ENCODE measurements around the gene NDRG3.

Gene NDRG3

GRCh38 chr20:36744243-36744642, 1.6 kb downstream of the NDRG3 start:
- Histone ChIP-seq H3K4me1 (ENCODE audit: insufficient read depth, low read length) (no peaks in the 10 kb centered on the region), H3K9me3 (ENCODE audit: control insufficient read depth, insufficient read depth, low read length) (no peaks in the 10 kb centered on the region), H3K9ac (ENCODE audit: low read depth, low read length) (no peak overlapping the region; the same call in 1 of the 2 replicates), H3K36me3 (ENCODE audit: insufficient read depth, low read length) (no peaks in the 10 kb centered on the region)

- H3K9ac ChIP-seq (ENCODE audit: low read depth, low read length), result no peak overlapping the region
- H3K4me1 ChIP-seq (ENCODE audit: insufficient read depth, low read length), result no peaks in the 10 kb centered on the region
- no peaks in the 10 kb centered on the region for H3K36me3 ChIP-seq (ENCODE audit: insufficient read depth, low read length)
Measured at GRCh38 chr20:36742558-36742957, 3.3 kb downstream of the NDRG3 start.

GRCh38 chr20:36741072-36741471, 4.8 kb downstream of the NDRG3 start:
- no peaks in the 10 kb centered on the region for H3K36me3 ChIP-seq (ENCODE audit: insufficient read depth, low read length)
- H3K4me1 ChIP-seq (ENCODE audit: insufficient read depth, low read length), result 0 out of 2 replicates have a peak, but pooled peaks cover 3% of the 10 kb centered on the region
- no peak overlapping the region for H3K9ac ChIP-seq (ENCODE audit: low read depth, low read length)
- no peaks in the 10 kb centered on the region for H3K9me3 ChIP-seq (ENCODE audit: control insufficient read depth, insufficient read depth, low read length)

More at GRCh38 chr20:36742558-36742957, 3.3 kb downstream of the NDRG3 start:
- no peaks in the 10 kb centered on the region for H3K9me3 ChIP-seq (ENCODE audit: control insufficient read depth, insufficient read depth, low read length)

GRCh38 chr20:36737183-36737499, 8.7 kb downstream of the NDRG3 start:
- peaks cover 15% of the 10 kb centered on the region; the same call in 1 of the 2 replicates for H3K4me1 ChIP-seq (ENCODE audit: insufficient read depth, low read length)
- no peak overlapping the region for H3K9ac ChIP-seq (ENCODE audit: low read depth, low read length)
- no peaks in the 10 kb centered on the region for H3K36me3 ChIP-seq (ENCODE audit: insufficient read depth, low read length)
- no peaks in the 10 kb centered on the region for H3K9me3 ChIP-seq (ENCODE audit: control insufficient read depth, insufficient read depth, low read length)

GRCh38 chr20:36736451-36737182, 9.3 kb downstream of the NDRG3 start:
- H3K9me3 ChIP-seq (ENCODE audit: control insufficient read depth, insufficient read depth, low read length), result no peaks in the 10 kb centered on the region
- H3K36me3 ChIP-seq (ENCODE audit: insufficient read depth, low read length), result no peaks in the 10 kb centered on the region
- H3K9ac ChIP-seq (ENCODE audit: low read depth, low read length), result no peak overlapping the region
- H3K4me1 ChIP-seq (ENCODE audit: insufficient read depth, low read length), result peaks cover 15% of the 10 kb centered on the region; the same call in 1 of the 2 replicates

GRCh38 chr20:36732456-36732855, 13.4 kb downstream of the NDRG3 start:
- Histone ChIP-seq H3K4me1 (ENCODE audit: insufficient read depth, low read length) (peaks cover 20% of the 10 kb centered on the region), H3K9ac (ENCODE audit: low read depth, low read length) (no peak overlapping the region), H3K9me3 (ENCODE audit: control insufficient read depth, insufficient read depth, low read length) (no peaks in the 10 kb centered on the region), H3K36me3 (ENCODE audit: insufficient read depth, low read length) (no peaks in the 10 kb centered on the region)

GRCh38 chr20:36728986-36729385, 16.9 kb downstream of the NDRG3 start:
- Histone ChIP-seq H3K9me3 (ENCODE audit: control insufficient read depth, insufficient read depth, low read length) (no peaks in the 10 kb centered on the region), H3K9ac (ENCODE audit: low read depth, low read length) (no peak overlapping the region), H3K4me1 (ENCODE audit: insufficient read depth, low read length) (peaks cover 13% of the 10 kb centered on the region), H3K36me3 (ENCODE audit: insufficient read depth, low read length) (no peaks in the 10 kb centered on the region)

GRCh38 chr20:36726168-36726567, 19.7 kb downstream of the NDRG3 start:
- H3K4me1 ChIP-seq (ENCODE audit: insufficient read depth, low read length), result peaks cover 5% of the 10 kb centered on the region
- H3K9ac ChIP-seq (ENCODE audit: low read depth, low read length), result no peak overlapping the region
- H3K9me3 ChIP-seq (ENCODE audit: control insufficient read depth, insufficient read depth, low read length), result no peaks in the 10 kb centered on the region
- no peaks in the 10 kb centered on the region for H3K36me3 ChIP-seq (ENCODE audit: insufficient read depth, low read length)

- no peaks in the 10 kb centered on the region for H3K4me1 ChIP-seq (ENCODE audit: insufficient read depth, low read length)
- H3K9ac ChIP-seq (ENCODE audit: low read depth, low read length), result no peak overlapping the region
- no peaks in the 10 kb centered on the region for H3K36me3 ChIP-seq (ENCODE audit: insufficient read depth, low read length)
- no peaks in the 10 kb centered on the region for H3K9me3 ChIP-seq (ENCODE audit: control insufficient read depth, insufficient read depth, low read length)
Measured at GRCh38 chr20:36720510-36720909, 25.4 kb downstream of the NDRG3 start.

- Histone ChIP-seq H3K9me3 (ENCODE audit: control insufficient read depth, insufficient read depth, low read length) (no peaks in the 10 kb centered on the region), H3K4me1 (ENCODE audit: insufficient read depth, low read length) (no peaks in the 10 kb centered on the region), H3K9ac (ENCODE audit: low read depth, low read length) (no peak overlapping the region), H3K36me3 (ENCODE audit: insufficient read depth, low read length) (no peaks in the 10 kb centered on the region)
Measured at GRCh38 chr20:36717657-36718056, 28.2 kb downstream of the NDRG3 start.

GRCh38 chr20:36717021-36717420, 28.9 kb downstream of the NDRG3 start:
- H3K4me1 ChIP-seq (ENCODE audit: insufficient read depth, low read length), result no peaks in the 10 kb centered on the region
- no peaks in the 10 kb centered on the region for H3K36me3 ChIP-seq (ENCODE audit: insufficient read depth, low read length)
- no peak overlapping the region for H3K9ac ChIP-seq (ENCODE audit: low read depth, low read length)
- no peaks in the 10 kb centered on the region for H3K9me3 ChIP-seq (ENCODE audit: control insufficient read depth, insufficient read depth, low read length)

GRCh38 chr20:36712775-36713174, 33.1 kb downstream of the NDRG3 start:
- H3K36me3 ChIP-seq (ENCODE audit: insufficient read depth, low read length), result no peaks in the 10 kb centered on the region
- no peaks in the 10 kb centered on the region for H3K9me3 ChIP-seq (ENCODE audit: control insufficient read depth, insufficient read depth, low read length)
- H3K9ac ChIP-seq (ENCODE audit: low read depth, low read length), result no peak overlapping the region
- H3K4me1 ChIP-seq (ENCODE audit: insufficient read depth, low read length), result no peaks in the 10 kb centered on the region

- Histone ChIP-seq H3K36me3 (ENCODE audit: insufficient read depth, low read length) (no peaks in the 10 kb centered on the region), H3K4me1 (ENCODE audit: insufficient read depth, low read length) (no peaks in the 10 kb centered on the region), H3K9ac (ENCODE audit: low read depth, low read length) (no peak overlapping the region), H3K9me3 (ENCODE audit: control insufficient read depth, insufficient read depth, low read length) (no peaks in the 10 kb centered on the region)
Measured at GRCh38 chr20:36709126-36709525, 36.8 kb downstream of the NDRG3 start.

- peaks cover 7% of the 10 kb centered on the region; the same call in 1 of the 2 replicates for H3K4me1 ChIP-seq (ENCODE audit: insufficient read depth, low read length)
- H3K36me3 ChIP-seq (ENCODE audit: insufficient read depth, low read length), result no peaks in the 10 kb centered on the region
- no peak overlapping the region for H3K9ac ChIP-seq (ENCODE audit: low read depth, low read length)
- no peaks in the 10 kb centered on the region for H3K9me3 ChIP-seq (ENCODE audit: control insufficient read depth, insufficient read depth, low read length)
Measured at GRCh38 chr20:36703530-36703929, 42.4 kb downstream of the NDRG3 start.

- Histone ChIP-seq H3K9ac (ENCODE audit: low read depth, low read length) (no peak overlapping the region), H3K9me3 (ENCODE audit: control insufficient read depth, insufficient read depth, low read length) (no peaks in the 10 kb centered on the region), H3K4me1 (ENCODE audit: insufficient read depth, low read length) (peaks cover 7% of the 10 kb centered on the region; the same call in 1 of the 2 replicates), H3K36me3 (ENCODE audit: insufficient read depth, low read length) (no peaks in the 10 kb centered on the region)
Measured at GRCh38 chr20:36700438-36700837, 45.5 kb downstream of the NDRG3 start.
